Hepatocyte (in vitro differentiated cells): ENCODE measurements around the gene PRKAR1B.

ENCODE experiments used
- EZH2 ChIP-seq: fragments of 200-600 bp; sonication (generic); IDR thresholded peaks from 2 replicates; pipeline ENCODE4 v1.6.1; 2016; ENCODE audit warnings: antibody characterized with exemption, mild to moderate bottlenecking, borderline replicate concordance
- EZH2phosphoT487 ChIP-seq: fragments of 200-600 bp; sonication (generic); IDR thresholded peaks from one replicate; pipeline ENCODE4 v1.6.1; 2018; ENCODE audit warnings: antibody characterized with exemption, mild to moderate bottlenecking, low read depth, moderate library complexity; ENCODE audit not compliant: unreplicated experiment, severe bottlenecking
- TF ChIP-seq, protein P1 (sequence below): fragments of 200-600 bp; sonication (generic); IDR thresholded peaks from 2 replicates; pipeline ENCODE4 v1.5.1; 2016; ENCODE audit warnings: antibody characterized with exemption, mild to moderate bottlenecking; ENCODE audit not compliant: poor library complexity

DNA sequence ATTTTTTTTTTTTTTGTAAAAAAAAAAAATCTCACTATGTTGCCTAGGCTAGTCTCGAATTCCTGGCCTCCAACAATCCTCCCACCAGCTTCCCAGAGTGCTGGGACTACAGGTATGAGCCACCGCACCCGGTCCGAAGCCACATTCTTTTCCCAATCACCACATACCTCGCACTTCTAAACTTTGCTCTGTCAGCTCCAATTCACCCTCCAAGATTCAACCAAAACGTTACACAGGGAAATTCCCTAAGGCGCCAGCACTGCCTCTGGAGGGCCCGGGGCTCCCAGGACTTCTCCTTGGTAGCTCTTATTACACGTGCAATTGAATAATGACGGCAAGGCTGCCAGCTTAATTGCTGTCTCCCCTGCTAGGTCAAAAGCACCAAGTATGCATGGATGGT lies 10.9 kb downstream of the PRKAR1B start:
- TF ChIP-seq, protein P1, sequence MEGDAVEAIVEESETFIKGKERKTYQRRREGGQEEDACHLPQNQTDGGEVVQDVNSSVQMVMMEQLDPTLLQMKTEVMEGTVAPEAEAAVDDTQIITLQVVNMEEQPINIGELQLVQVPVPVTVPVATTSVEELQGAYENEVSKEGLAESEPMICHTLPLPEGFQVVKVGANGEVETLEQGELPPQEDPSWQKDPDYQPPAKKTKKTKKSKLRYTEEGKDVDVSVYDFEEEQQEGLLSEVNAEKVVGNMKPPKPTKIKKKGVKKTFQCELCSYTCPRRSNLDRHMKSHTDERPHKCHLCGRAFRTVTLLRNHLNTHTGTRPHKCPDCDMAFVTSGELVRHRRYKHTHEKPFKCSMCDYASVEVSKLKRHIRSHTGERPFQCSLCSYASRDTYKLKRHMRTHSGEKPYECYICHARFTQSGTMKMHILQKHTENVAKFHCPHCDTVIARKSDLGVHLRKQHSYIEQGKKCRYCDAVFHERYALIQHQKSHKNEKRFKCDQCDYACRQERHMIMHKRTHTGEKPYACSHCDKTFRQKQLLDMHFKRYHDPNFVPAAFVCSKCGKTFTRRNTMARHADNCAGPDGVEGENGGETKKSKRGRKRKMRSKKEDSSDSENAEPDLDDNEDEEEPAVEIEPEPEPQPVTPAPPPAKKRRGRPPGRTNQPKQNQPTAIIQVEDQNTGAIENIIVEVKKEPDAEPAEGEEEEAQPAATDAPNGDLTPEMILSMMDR = no peak
- TF ChIP-seq EZH2phosphoT487 (no peak), EZH2 (no peak)
